AG08395 (cell line): ENCODE results near the gene NR2F2.

ENCODE experiments used
- DNase-seq: peaks from one replicate; pipeline ENCODE4 v3.0.0; 2012; ENCODE audit warnings: mixed read lengths, low spot score

Gene NR2F2

GRCh38 chr15:96320107-96320506, 10.4 kb upstream of the NR2F2 start:
- no peak for DNase-seq

- no peak for DNase-seq
These were observed 9.5 kb upstream of the NR2F2 start for GRCh38 chr15:96320703-96321638.

GRCh38 chr15:96321639-96322535, 8.6 kb upstream of the NR2F2 start:
- DNase-seq: no peak

- no peak for DNase-seq
These were observed 7.8 kb upstream of the NR2F2 start for GRCh38 chr15:96322536-96323318.

- no peak for DNase-seq
These were observed 7.0 kb upstream of the NR2F2 start for GRCh38 chr15:96323319-96324145.

GRCh38 chr15:96324192-96324895, 6.2 kb upstream of the NR2F2 start:
- no peak for DNase-seq

GRCh38 chr15:96324940-96325540, 5.5 kb upstream of the NR2F2 start:
- DNase-seq: no peak

GRCh38 chr15:96325541-96326327, 4.8 kb upstream of the NR2F2 start:
- DNase-seq: no peak

GRCh38 chr15:96326328-96327154, 4.0 kb upstream of the NR2F2 start:
- DNase-seq: peak; percentile 26

- peak; percentile 75 for DNase-seq
These were observed 3.3 kb upstream of the NR2F2 start for GRCh38 chr15:96327155-96327741.

- DNase-seq: no peak
These were observed 2.2 kb upstream of the NR2F2 start for GRCh38 chr15:96328181-96328876.

GRCh38 chr15:96328877-96329195, 1.7 kb upstream of the NR2F2 start:
- no peak for DNase-seq

- DNase-seq: no peak
These were observed 1.0 kb upstream of the NR2F2 start for GRCh38 chr15:96329403-96329981.

GRCh38 chr15:96330064-96330449, 443 bp upstream of the NR2F2 start:
- no peak for DNase-seq

GRCh38 chr15:96331144-96331944, 844 bp downstream of the NR2F2 start:
- peak; percentile 40 for DNase-seq

- DNase-seq: peak; percentile 26
These were observed 1.6 kb downstream of the NR2F2 start for GRCh38 chr15:96331945-96332636.
